ENCODE measurements around the gene CALML3.
"Not testable (repeated sequence)": the region's sequence is repeated elsewhere in the genome, so short reads cannot be mapped to it uniquely, and the experiment has no call there.

The CALML3 gene

DNA sequence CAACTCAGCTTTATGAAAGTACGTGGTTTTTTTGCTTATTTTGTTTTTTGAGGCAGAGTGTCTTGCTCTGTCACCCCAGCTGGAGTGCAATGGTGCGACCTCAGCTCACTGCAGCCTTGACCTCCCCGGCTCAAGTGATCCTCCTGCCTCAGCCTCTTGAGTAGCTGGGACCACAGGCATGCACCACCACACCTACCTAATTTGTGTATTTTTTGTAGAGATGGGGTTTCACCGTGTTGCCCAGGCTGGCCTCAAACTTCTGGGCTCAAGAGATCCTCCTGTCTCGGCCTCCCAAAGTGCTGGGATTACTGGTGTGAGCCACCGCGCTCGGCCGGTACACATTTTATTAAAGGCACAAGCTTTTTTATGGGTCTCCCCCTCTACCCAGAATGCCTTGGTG is 34.3 kb downstream of the CALML3 start:
- not testable (repeated sequence) for DNase-seq

DNA sequence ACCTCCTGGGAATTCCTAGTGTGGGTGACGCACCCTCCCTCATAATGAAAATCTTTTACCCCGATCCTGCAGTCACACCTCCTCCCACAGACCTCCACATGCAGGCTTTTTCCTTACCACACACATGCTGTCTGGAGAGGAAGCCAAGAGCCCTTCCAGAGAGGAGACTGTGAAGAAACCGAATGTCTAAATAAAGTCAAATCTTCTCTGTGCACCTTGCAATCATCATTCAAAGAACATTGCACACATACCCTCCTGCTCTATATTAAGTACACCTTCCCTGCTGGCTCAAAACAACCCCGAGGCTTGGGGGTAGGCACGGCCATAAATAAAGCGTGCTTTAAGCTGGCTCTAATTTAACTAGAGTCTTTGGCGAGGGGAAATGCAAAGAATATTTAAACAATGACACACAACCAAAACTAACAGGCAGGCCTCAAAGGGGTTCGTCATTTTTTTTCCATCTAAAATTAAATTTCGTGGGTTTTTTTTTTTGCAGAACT is 34.9 kb downstream of the CALML3 start:
- DNase-seq, result no peak

GRCh38 chr10:5560142-5560816 is 35.5 kb downstream of the CALML3 start:
- no peak for DNase-seq

GRCh38 chr10:5560817-5561703 is 36.3 kb downstream of the CALML3 start:
- DNase-seq, result no peak

- DNase-seq, result no peak
Measured at GRCh38 chr10:5561704-5562645, 37.2 kb downstream of the CALML3 start.

DNA sequence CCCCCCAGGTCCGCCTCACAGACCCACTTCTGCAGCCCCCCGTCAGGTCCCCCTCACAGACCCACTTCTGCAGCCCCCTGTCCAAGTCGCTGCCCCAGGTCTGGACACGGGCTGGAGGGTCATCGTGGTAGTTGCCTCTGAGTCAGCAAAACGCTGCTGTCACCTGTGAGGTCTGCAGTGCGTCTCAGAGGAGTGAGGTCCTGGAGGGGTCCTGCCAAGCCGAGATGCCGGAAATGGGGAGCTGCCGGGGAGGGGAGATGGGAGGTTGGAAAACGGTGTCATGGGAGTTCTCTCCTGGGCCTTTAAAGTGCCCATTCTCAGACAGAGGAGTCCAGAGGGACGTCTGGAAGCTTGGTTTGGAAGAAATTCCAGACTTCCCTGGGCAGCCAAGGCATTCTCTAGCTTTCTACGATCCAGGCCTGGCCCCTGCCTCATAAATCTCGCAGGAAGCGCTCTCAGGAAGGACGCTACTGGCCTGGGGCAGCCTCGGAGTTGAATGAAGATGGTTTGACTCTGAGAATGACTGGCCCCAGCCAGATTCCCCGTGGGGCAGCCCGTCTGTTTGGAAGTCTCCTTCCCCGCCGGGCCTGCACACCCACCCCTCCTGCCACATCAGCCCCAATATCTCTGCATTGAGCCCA is 38.7 kb downstream of the CALML3 start:
- no peak for DNase-seq

- no peak for DNase-seq
Measured at GRCh38 chr10:5563991-5564536, 39.3 kb downstream of the CALML3 start.

- no peak for DNase-seq
Measured at GRCh38 chr10:5564537-5565204, 39.9 kb downstream of the CALML3 start.

DNA sequence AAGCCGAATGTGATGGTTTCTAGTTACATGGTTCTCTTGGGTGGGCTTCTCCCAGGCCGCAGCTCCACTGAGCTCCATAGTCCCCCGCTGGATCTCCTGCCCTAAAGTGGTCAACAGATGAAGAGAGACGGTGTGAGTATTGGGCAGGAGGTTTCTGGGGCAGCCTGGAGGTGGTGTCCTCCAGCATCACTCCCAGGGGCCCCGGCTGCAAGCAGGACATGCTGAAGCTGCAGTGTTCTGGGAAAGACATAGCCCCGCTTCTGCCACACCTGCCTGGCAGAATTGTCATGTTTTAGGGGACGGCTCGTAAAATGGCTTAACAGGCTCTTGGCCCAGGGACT is 40.4 kb downstream of the CALML3 start:
- DNase-seq, result no peak

DNA sequence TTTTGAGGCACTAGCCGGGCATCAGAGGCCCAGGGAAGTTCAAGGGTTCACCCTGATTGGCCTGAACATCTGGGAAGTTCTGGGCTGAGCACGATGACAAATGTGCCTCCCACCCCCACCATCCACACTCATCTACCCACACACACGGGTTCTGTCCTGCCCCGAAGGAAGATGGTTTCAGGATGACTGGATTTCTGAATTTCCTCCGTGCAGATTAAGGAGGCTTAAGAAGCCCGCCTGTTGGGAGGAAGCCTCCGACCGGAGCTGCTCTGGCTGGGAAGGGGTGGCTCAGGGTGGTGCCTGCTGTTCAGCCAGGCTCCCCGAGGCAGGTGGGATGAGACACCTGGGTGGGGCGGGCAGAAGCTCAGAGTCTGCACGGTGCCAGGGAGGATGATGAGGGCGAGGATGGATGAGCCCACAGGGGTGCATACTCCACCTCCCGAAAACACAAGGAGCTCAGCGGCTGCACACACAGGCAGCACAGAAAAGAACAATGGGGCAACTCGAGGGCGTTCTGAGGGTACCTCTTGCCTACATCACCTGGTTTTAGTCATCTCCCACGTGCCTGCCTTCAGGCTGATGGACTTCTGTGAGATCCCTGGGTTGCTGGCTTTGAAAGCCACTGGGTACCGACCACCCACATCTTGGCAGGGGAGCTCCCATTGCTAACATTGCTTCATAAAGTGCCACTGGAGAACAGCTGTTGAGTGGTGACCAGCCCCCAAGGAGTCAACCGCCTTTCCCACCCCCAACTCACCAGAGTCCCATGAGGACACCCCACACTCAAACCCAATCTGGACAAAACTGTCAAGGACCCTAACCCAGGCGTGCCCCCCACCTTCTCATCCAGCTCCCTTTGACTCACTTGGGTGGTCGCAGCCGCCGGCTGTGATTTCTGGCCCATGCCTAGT is 41.2 kb downstream of the CALML3 start:
- no peak for DNase-seq

DNA sequence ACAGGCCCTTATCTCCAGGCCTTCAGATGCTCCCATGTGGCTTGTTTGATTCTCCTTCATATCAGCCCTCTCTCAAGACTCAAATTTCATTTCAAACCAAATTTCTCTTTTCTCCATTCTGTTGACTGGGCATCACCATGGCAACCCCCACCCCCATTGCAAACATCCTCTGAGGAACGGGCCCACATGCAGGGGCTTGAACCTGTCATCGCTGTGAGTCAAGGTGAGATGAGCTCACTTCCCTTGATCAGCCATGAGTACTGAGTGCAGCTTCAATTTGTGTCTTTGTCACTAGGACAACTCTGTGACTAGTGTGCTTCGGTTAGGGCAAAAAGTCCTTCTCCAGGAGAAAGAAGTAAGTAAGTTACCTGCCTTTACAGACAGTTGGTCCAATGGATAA is 41.9 kb downstream of the CALML3 start:
- peak; percentile 33 for DNase-seq

GRCh38 chr10:5567477-5567876 is 42.7 kb downstream of the CALML3 start:
- no peak for DNase-seq

DNA sequence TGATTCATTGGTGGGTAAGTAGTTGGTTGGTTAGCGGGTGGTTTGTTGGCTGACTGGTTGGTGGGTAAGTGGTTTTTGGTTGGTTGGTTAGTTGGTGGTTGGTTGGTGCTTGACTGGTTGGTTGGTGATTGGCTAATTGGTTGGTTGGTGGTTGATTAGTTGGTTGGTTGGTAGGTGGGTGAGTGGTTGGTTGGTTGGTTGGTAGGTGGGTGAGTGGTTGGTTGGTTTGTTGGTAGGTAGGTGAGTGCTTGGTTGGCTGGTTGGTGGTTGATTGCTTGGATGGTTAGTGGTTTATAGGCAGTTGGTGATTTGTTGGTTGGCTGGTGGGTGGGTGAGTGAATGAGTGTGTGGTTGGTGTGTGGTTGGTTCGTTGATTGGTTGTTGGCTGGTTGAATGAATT is 44.2 kb downstream of the CALML3 start:
- DNase-seq, result no peak

DNA sequence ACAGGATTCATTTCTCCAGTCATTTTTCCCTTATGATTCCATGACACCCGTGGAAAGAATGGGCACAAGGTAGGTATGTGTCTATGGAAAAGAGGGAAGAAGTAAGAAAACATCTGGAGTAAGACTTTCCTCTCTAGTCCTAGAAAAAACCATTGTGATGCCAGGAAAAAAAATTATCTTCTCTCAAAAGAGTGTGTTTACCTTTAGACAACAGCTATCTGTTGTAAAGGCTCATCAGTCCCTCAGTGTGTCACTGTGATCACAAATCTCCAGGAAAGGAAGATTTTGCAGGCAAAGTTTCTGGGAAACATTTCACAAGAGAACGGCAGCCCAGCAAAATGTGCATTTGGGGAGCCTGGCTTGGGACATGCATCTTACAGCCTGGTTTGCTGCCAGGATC is 44.8 kb downstream of the CALML3 start:
- DNase-seq, result no peak

DNA sequence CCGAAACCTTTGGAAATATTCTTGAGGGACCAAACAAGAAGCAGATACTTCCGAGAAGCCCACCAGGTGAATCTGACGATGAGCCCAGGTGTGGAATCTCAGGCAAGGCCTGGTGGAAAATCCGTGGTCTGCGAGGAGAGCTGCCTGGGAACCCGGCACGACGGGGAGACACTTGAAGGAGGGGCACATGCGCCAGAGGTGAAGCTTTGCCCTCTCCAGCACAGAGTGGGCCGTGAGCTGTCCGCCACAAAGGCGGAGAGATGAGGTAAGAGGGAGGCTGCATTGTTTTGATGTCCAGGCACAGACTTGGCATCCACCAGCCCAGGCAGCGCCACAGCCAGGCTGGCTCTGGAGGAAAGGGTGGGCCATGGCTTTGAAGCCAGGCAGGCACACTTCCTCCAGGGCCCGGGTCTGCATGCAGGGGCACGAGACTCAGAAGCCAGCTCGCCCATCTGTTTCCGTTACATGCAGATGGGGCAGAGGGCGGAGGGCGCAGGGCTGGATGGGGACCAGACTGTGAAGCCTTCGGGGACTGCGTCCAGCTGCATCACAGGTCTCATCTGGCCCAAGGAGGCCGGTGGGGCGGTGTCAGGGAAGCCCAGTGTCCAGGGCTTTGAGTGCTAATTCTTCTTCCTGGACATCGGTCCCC is 45.4 kb downstream of the CALML3 start:
- peak; percentile 18 for DNase-seq

- no peak for DNase-seq
Measured at GRCh38 chr10:5570979-5571810, 46.4 kb downstream of the CALML3 start.

DNA sequence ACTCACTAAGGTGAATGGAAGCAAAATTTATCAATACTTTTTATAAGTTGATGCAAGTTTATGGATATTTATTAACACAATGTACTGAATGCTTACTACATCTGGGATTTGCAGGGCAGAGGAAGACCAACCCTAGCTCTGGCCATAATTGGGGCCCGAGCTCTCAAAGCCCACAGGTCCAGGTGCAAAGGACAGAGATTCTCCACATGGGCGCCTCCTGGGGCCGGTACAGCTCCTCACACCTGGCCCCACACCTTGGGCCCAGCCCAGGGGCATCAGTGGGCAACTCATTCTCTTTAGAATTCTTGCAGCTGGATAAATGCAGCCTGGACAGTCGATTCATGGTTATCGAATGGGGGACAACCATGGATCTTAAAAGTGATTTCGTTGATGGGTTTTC is 47.1 kb downstream of the CALML3 start:
- DNase-seq, result no peak

- DNase-seq, result no peak
Measured at GRCh38 chr10:5573319-5573950, 48.7 kb downstream of the CALML3 start.

Data from NCI-H2029 (cell line).